CD4-positive, alpha-beta T cell treated with Interleukin-21 for 1 hour (primary cell): ENCODE results near the gene LDHAL6B.
A peak's percentile ranks its signal among the peaks of the same experiment; 100 is the strongest.

Experiments
- DNase-seq: peaks from one replicate; pipeline ENCODE4 v3.0.0-alpha.2; 2020

The LDHAL6B gene

DNA sequence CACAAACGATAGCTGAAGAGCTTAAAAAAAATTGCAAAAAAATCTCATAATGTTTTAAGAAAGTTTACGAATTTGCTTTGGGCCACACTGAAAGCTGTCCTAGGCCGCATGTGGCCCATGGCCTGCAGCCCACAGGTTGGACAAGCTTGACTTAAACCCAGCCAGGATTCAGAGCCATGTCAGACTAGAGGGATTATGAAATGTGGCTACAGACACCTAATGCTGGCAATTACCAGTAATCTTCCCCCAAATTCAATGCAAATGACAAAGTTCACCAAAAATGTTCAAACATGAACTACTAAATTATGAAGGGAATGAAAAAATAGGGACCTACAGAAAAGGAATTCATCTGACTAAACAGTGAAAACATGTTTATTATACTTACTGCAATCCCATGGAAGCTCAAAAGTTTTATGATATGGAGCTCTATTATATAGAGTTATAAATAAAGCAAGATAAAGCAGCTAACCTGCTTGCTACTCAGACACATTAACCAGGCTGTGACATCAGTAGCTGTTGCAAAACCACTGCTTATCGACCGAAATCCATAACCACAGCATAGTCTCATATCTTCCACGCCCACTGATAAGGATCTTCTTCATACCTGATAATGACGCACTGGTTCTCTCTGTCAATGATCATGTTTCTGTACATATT, 49.2 kb downstream of the LDHAL6B start:
- DNase-seq: peak; percentile 37

DNA sequence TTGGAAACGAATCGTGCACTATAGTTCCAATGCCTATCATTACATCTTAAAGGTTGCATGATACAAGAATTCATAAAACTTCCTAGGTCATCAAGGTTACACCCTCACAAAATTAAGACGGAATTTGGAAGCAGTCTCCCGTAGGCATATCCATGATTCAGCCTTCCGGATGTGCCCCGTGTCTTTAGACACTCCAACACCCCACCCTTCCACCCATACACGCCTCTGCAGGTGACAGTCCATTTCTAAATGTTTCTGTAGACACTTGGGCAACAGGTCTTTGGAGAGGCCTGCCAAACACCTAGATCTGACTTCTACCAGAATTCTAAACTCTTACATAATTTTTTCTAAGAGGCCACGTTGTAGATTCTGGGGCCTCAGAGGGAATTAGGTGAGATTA, 49.8 kb downstream of the LDHAL6B start:
- DNase-seq: no peak

DNA sequence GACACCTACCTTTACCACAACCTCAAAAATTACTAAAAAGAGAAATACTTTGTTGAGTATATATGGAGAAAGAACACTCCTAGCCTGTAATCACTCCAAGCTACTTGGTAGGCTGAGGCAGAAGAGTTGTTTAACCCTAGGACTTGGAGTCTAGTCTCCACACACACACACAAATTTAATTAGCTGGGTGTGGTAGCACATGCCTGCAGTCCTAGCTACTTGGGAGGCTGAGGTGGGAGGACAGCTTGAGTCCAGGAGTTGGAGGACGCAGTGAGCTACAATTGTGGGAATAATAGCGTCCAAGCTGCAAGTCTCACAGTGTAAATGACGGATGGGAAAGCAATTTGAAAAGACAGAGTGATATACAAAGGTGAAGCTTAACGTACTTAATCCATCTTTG, 50.5 kb downstream of the LDHAL6B start:
- no peak for DNase-seq
